ENCODE measurements around the gene WDR12. TPM values are rescaled to one million over a fixed set of nuclear protein-coding genes. Genes with fewer than 3 reads are reported as not detected.

WDR12 gene
- total and polyA plus RNA-seq, 2 of the 13 experiments (the other 11 are each of a cell fraction or from before 2014, with no cell fraction given) = 94.4 to 216 TPM

- H3K4me3 ChIP-seq (replicated peaks in 1 of 3; ENCODE audit: insufficient read depth in 1 of 3, low read depth in 2 of 3, low read length in 3 of 3) = no peak overlapping the region
- 57% methylated on average over 8 of the region's 8 CpGs for WGBS (ENCODE audit: low lambda C conversion rate)
- H4K20me1 ChIP-seq (ENCODE audit: insufficient read depth, low read length) = no peaks in the 10 kb centered on the region
- ATAC-seq = peak; percentile 42
- intact Hi-C loops (cut with micrococcal nuclease; ENCODE audit: unreplicated experiment) (no loop called here), in situ Hi-C loops (cut with HindIII; ENCODE audit: extremely low pct_ligation_motif_present, low pct_unique_long_range_greater_than_20kb) (loop anchor here (25.0 kb wide), 2 partner anchors 963 to 1063 kb away; no protein-coding TSS in a partner anchor)
- no peak for TF ChIP-seq NAIF1 (CRISPR knock-in tag; IDR thresholded peaks at IDR 0.05; ENCODE audit: borderline replicate concordance)
- no peak for TF ChIP-seq ZSCAN29 (CRISPR knock-in tag; conservative IDR thresholded peaks at IDR 0.05)
- TF ChIP-seq ZNF101 (CRISPR knock-in tag; IDR thresholded peaks at IDR 0.05; ENCODE audit: borderline replicate concordance, low read depth) = no peak
- TF ChIP-seq ZNF577 (CRISPR knock-in tag; IDR thresholded peaks at IDR 0.05; ENCODE audit: borderline replicate concordance, low read depth) = no peak
- no peak for TF ChIP-seq FOSL1 (CRISPR knock-in tag; IDR thresholded peaks at IDR 0.05; ENCODE audit: borderline replicate concordance)
- TF ChIP-seq KLF13 (CRISPR knock-in tag; IDR thresholded peaks at IDR 0.05) = no peak
- TF ChIP-seq ELF1 (CRISPR knock-in tag; IDR thresholded peaks at IDR 0.05) = 0 out of 2 replicates have a peak, but pooled peaks have one; percentile 37
- CTCF ChIA-PET (ENCODE audit: low intra/inter-chr PET ratio, low total read pairs) = no interaction called here
- H3K79me2 ChIP-seq (ENCODE audit: insufficient read depth, low read length) = no peaks in the 10 kb centered on the region
- no peak overlapping the region for H2AFZ ChIP-seq (ENCODE audit: low read length)
- no peak overlapping the region for H3K9ac ChIP-seq (ENCODE audit: insufficient read depth, low read depth, low read length)
- H3K36me3 ChIP-seq (replicated peaks in 1 of 2; ENCODE audit: control insufficient read depth in 1 of 2, insufficient read depth in 2 of 2, low read length in 2 of 2) = no peaks in the 10 kb centered on the region
- peaks cover 11% of the 10 kb centered on the region for H3K4me1 ChIP-seq (ENCODE audit: insufficient read depth, low read length)
- no peaks in the 10 kb centered on the region for H3K9me3 ChIP-seq (ENCODE audit: low read length)
- peak overlapping the region; percentile 25; the same call in 1 of the 2 replicates for H3K4me2 ChIP-seq (ENCODE audit: low read depth, low read length)
- DNase-seq (ENCODE audit: low spot score) = no peak
- no peaks in the 10 kb centered on the region for H3K27me3 ChIP-seq (ENCODE audit: control insufficient read depth in 1 of 2, insufficient read depth in 2 of 2, low read length in 2 of 2)
- POLR2A ChIA-PET = interaction anchor here (1.1 kb wide), 1 partner anchor 14 kb away, joined by 3 read pairs; no protein-coding TSS in a partner anchor
- no TSS peak for BruUV-seq (replicated peaks)
- FAIRE-seq = no peak
- no peak overlapping the region for H3K27ac ChIP-seq (ENCODE audit: extremely low read length, insufficient read depth, low read length)
These were observed 62.7 kb downstream of the WDR12 start for GRCh38 chr2:202848813-202849212.

- no peak overlapping the region for H3K27ac ChIP-seq (ENCODE audit: extremely low read length, insufficient read depth, low read length)
- BruUV-seq (replicated peaks) = no TSS peak
- ATAC-seq = no peak
- no peaks in the 10 kb centered on the region for H3K36me3 ChIP-seq (replicated peaks in 1 of 2; ENCODE audit: control insufficient read depth in 1 of 2, insufficient read depth in 2 of 2, low read length in 2 of 2)
- no peaks in the 10 kb centered on the region for H4K20me1 ChIP-seq (ENCODE audit: insufficient read depth, low read length)
- no peak overlapping the region for H3K9ac ChIP-seq (ENCODE audit: insufficient read depth, low read depth, low read length)
- peaks cover 9% of the 10 kb centered on the region; the same call in 1 of the 2 replicates for H3K4me1 ChIP-seq (ENCODE audit: insufficient read depth, low read length)
- no peaks in the 10 kb centered on the region for H3K27me3 ChIP-seq (ENCODE audit: control insufficient read depth in 1 of 2, insufficient read depth in 2 of 2, low read length in 2 of 2)
- H3K9me3 ChIP-seq (ENCODE audit: low read length) = peaks cover 4% of the 10 kb centered on the region; the same call in 1 of the 2 replicates
- no peak for DNase-seq (ENCODE audit: low spot score)
- no peak overlapping the region for H2AFZ ChIP-seq (ENCODE audit: low read length)
- WGBS (ENCODE audit: low lambda C conversion rate) = 80% methylated on average over 9 of the region's 9 CpGs
- no peak overlapping the region for H3K4me2 ChIP-seq (ENCODE audit: low read depth, low read length)
- ChIA-PET POLR2A (no interaction called here), CTCF (ENCODE audit: low intra/inter-chr PET ratio, low total read pairs) (no interaction called here)
- in situ Hi-C loops (cut with HindIII; ENCODE audit: extremely low pct_ligation_motif_present, low pct_unique_long_range_greater_than_20kb) (loop anchor here (25.0 kb wide), 2 partner anchors 964 to 1064 kb away; no protein-coding TSS in a partner anchor), intact Hi-C loops (cut with micrococcal nuclease; ENCODE audit: unreplicated experiment) (no loop called here)
- no peaks in the 10 kb centered on the region for H3K79me2 ChIP-seq (ENCODE audit: insufficient read depth, low read length)
- no peak for FAIRE-seq
- no peak overlapping the region for H3K4me3 ChIP-seq (replicated peaks in 1 of 3; ENCODE audit: insufficient read depth in 1 of 3, low read depth in 2 of 3, low read length in 3 of 3)
- no peak for TF ChIP-seq ZNF18 (CRISPR knock-in tag; IDR thresholded peaks at IDR 0.05; ENCODE audit: insufficient replicate concordance)
These were observed 63.6 kb downstream of the WDR12 start for GRCh38 chr2:202847693-202848524.
